LoVo (cell line): ENCODE data around the gene ATP10B.
A peak's percentile ranks its signal among the peaks of the same experiment; 100 is the strongest.

ENCODE experiments used
- DNase-seq: peaks from one replicate; pipeline ENCODE4 v3.0.0-alpha.2; 2016; ENCODE audit warnings: low spot score

Gene ATP10B

GRCh38 chr5:160679567-160680309 is 172.3 kb downstream of the ATP10B start:
- no peak for DNase-seq

- DNase-seq: no peak
Observed at GRCh38 chr5:160675988-160676387, 176.0 kb downstream of the ATP10B start.

- no peak for DNase-seq
Observed at GRCh38 chr5:160674901-160675300, 177.1 kb downstream of the ATP10B start.

- DNase-seq: no peak
Observed at GRCh38 chr5:160672521-160672920, 179.5 kb downstream of the ATP10B start.

GRCh38 chr5:160668356-160668755 is 183.7 kb downstream of the ATP10B start:
- DNase-seq: no peak

- no peak for DNase-seq
Observed at GRCh38 chr5:160667160-160667559, 184.9 kb downstream of the ATP10B start.

- no peak for DNase-seq
Observed at GRCh38 chr5:160665460-160665859, 186.6 kb downstream of the ATP10B start.

- DNase-seq: no peak
Observed at GRCh38 chr5:160660132-160660531, 191.9 kb downstream of the ATP10B start.

- DNase-seq: peak; percentile 30
Observed at GRCh38 chr5:160657622-160658458, 194.2 kb downstream of the ATP10B start.

- no peak for DNase-seq
Observed at GRCh38 chr5:160657068-160657507, 194.9 kb downstream of the ATP10B start.

GRCh38 chr5:160655717-160656116 is 196.3 kb downstream of the ATP10B start:
- DNase-seq: no peak

- no peak for DNase-seq
Observed at GRCh38 chr5:160651692-160652645, 200.0 kb downstream of the ATP10B start.

GRCh38 chr5:160649304-160649703 is 202.7 kb downstream of the ATP10B start:
- no peak for DNase-seq

- no peak for DNase-seq
Observed at GRCh38 chr5:160646033-160646432, 206.0 kb downstream of the ATP10B start.

- DNase-seq: no peak
Observed at GRCh38 chr5:160643616-160644240, 208.3 kb downstream of the ATP10B start.

GRCh38 chr5:160641405-160641804 is 210.6 kb downstream of the ATP10B start:
- no peak for DNase-seq

- no peak for DNase-seq
Observed at GRCh38 chr5:160640406-160640805, 211.6 kb downstream of the ATP10B start.

- peak; percentile 58 for DNase-seq
Observed at GRCh38 chr5:160638161-160638742, 213.8 kb downstream of the ATP10B start.

GRCh38 chr5:160637357-160638090 is 214.5 kb downstream of the ATP10B start:
- no peak for DNase-seq

- no peak for DNase-seq
Observed at GRCh38 chr5:160635663-160636062, 216.3 kb downstream of the ATP10B start.
